Measurements from ENCODE around the gene AP2A2.

- TF ChIP-seq POLR2AphosphoS5 (IDR thresholded peaks at IDR 0.05; ENCODE audit: insufficient read depth in 1 of 2, low read depth in 1 of 2) (no peak), CTCF (IDR thresholded peaks at IDR 0.05) (no peak), POLR2A (IDR thresholded peaks at IDR 0.05) (no peak)
These were observed 74.9 kb downstream of the AP2A2 start for GRCh38 chr11:1000357-1001278.

Measured in vagina (tissue), 2 donors.